Measurements from ENCODE around the gene PODXL2.

PODXL2 gene

GRCh38 chr3:127640042-127640355 is 11.0 kb downstream of the PODXL2 start:
- Histone ChIP-seq H3K9me3 (ENCODE audit: insufficient read depth, low read length) (no peaks in the 10 kb centered on the region), H3K9ac (ENCODE audit: low read length) (no peak overlapping the region), H3K36me3 (replicated peaks; ENCODE audit: low read depth, low read length) (no peaks in the 10 kb centered on the region), H3K4me2 (ENCODE audit: low read length) (no peak overlapping the region), H3K27ac (ENCODE audit: low read length) (no peak overlapping the region), H4K20me1 (ENCODE audit: insufficient read depth, low read length) (no peaks in the 10 kb centered on the region), H3K27me3 (ENCODE audit: low read depth, low read length) (peaks cover 7% of the 10 kb centered on the region; the same call in 1 of the 2 replicates), H3K79me2 (ENCODE audit: low read length) (no peaks in the 10 kb centered on the region), H3K4me3 (ENCODE audit: low read length) (no peak overlapping the region), H2AFZ (ENCODE audit: low read depth, low read length) (no peak overlapping the region), H3K4me1 (ENCODE audit: low read length) (no peaks in the 10 kb centered on the region)
- TF ChIP-seq EZH2phosphoT487 (IDR thresholded peaks at IDR 0.05; ENCODE audit: low read depth), result no peak
- TF ChIP-seq CTCF (IDR thresholded peaks at IDR 0.05; ENCODE audit: low read depth, low read length), result no peak

GRCh38 chr3:127644641-127645370 is 15.8 kb downstream of the PODXL2 start:
- Histone ChIP-seq H3K79me2 (ENCODE audit: low read length) (no peaks in the 10 kb centered on the region), H3K4me2 (ENCODE audit: low read length) (no peak overlapping the region), H3K27me3 (ENCODE audit: low read depth, low read length) (0 out of 2 replicates have a peak, but pooled peaks cover 4% of the 10 kb centered on the region), H3K9me3 (ENCODE audit: insufficient read depth, low read length) (no peaks in the 10 kb centered on the region), H3K4me1 (ENCODE audit: low read length) (no peaks in the 10 kb centered on the region), H3K27ac (ENCODE audit: low read length) (no peak overlapping the region), H3K4me3 (ENCODE audit: low read length) (no peak overlapping the region), H3K36me3 (replicated peaks; ENCODE audit: low read depth, low read length) (no peaks in the 10 kb centered on the region), H2AFZ (ENCODE audit: low read depth, low read length) (no peak overlapping the region), H3K9ac (ENCODE audit: low read length) (no peak overlapping the region), H4K20me1 (ENCODE audit: insufficient read depth, low read length) (no peaks in the 10 kb centered on the region)
- no peak for TF ChIP-seq EZH2phosphoT487 (IDR thresholded peaks at IDR 0.05; ENCODE audit: low read depth)
- no peak for TF ChIP-seq CTCF (IDR thresholded peaks at IDR 0.05; ENCODE audit: low read depth, low read length)

- no peak for TF ChIP-seq CTCF (IDR thresholded peaks at IDR 0.05; ENCODE audit: low read depth, low read length)
- TF ChIP-seq EZH2phosphoT487 (IDR thresholded peaks at IDR 0.05; ENCODE audit: low read depth), result no peak
- Histone ChIP-seq H3K27me3 (ENCODE audit: low read depth, low read length) (0 out of 2 replicates have a peak, but pooled peaks cover 4% of the 10 kb centered on the region), H3K79me2 (ENCODE audit: low read length) (no peaks in the 10 kb centered on the region), H3K4me1 (ENCODE audit: low read length) (no peaks in the 10 kb centered on the region), H4K20me1 (ENCODE audit: insufficient read depth, low read length) (no peaks in the 10 kb centered on the region), H3K9ac (ENCODE audit: low read length) (no peak overlapping the region), H2AFZ (ENCODE audit: low read depth, low read length) (no peak overlapping the region), H3K9me3 (ENCODE audit: insufficient read depth, low read length) (no peaks in the 10 kb centered on the region), H3K27ac (ENCODE audit: low read length) (no peak overlapping the region), H3K4me3 (ENCODE audit: low read length) (no peak overlapping the region), H3K4me2 (ENCODE audit: low read length) (no peak overlapping the region), H3K36me3 (replicated peaks; ENCODE audit: low read depth, low read length) (no peaks in the 10 kb centered on the region)
Observed at GRCh38 chr3:127645371-127646015, 16.5 kb downstream of the PODXL2 start.

- H3K36me3 ChIP-seq (replicated peaks; ENCODE audit: low read depth, low read length), result no peaks in the 10 kb centered on the region
- no peak overlapping the region for H2AFZ ChIP-seq (ENCODE audit: low read depth, low read length)
Observed at GRCh38 chr3:127646501-127647046, 17.6 kb downstream of the PODXL2 start.

More at GRCh38 chr3:127646501-127647046, 17.6 kb downstream of the PODXL2 start:
- H4K20me1 ChIP-seq (ENCODE audit: insufficient read depth, low read length), result no peaks in the 10 kb centered on the region
- H3K4me1 ChIP-seq (ENCODE audit: low read length), result no peaks in the 10 kb centered on the region
- no peak overlapping the region for H3K4me3 ChIP-seq (ENCODE audit: low read length)
- H3K4me2 ChIP-seq (ENCODE audit: low read length), result no peak overlapping the region
- H3K27me3 ChIP-seq (ENCODE audit: low read depth, low read length), result 0 out of 2 replicates have a peak, but pooled peaks cover 4% of the 10 kb centered on the region
- no peaks in the 10 kb centered on the region for H3K79me2 ChIP-seq (ENCODE audit: low read length)
- H3K9ac ChIP-seq (ENCODE audit: low read length), result no peak overlapping the region
- no peak for TF ChIP-seq EZH2phosphoT487 (IDR thresholded peaks at IDR 0.05; ENCODE audit: low read depth)
- no peak for TF ChIP-seq CTCF (IDR thresholded peaks at IDR 0.05; ENCODE audit: low read depth, low read length)
- H3K27ac ChIP-seq (ENCODE audit: low read length), result no peak overlapping the region
- H3K9me3 ChIP-seq (ENCODE audit: insufficient read depth, low read length), result no peaks in the 10 kb centered on the region

All from OCI-LY3 (cell line).